Spinal cord (tissue), 10 donors: ENCODE measurements around the gene RAPGEF5. TPM values are rescaled to one million over a fixed set of nuclear protein-coding genes. Genes with fewer than 3 reads are reported as not detected.

Experiments
- DNase-seq, 6 donors: peaks; one replicate each; pipeline versions ENCODE4 v3.0.0 to v3.0.0-alpha.2; 2013 to 2015; ENCODE audit warnings: low spot score in 6 of 6, low read depth in 4 of 6
- H3K27ac ChIP-seq: one replicate; pipeline ENCODE4 v1.5.1; 2013; ENCODE audit warnings: low read depth, low read length, control low read depth
- H3K27me3 ChIP-seq: one replicate; pipeline ENCODE4 v1.6.1; 2013; ENCODE audit warnings: low read length; ENCODE audit not compliant: control insufficient read depth, insufficient read depth
- H3K36me3 ChIP-seq: one replicate; pipeline ENCODE4 v1.6.1; 2013; ENCODE audit warnings: low read length; ENCODE audit not compliant: control insufficient read depth, insufficient read depth
- H3K4me1 ChIP-seq: one replicate; pipeline ENCODE4 v1.6.1; 2013; ENCODE audit warnings: low read length; ENCODE audit not compliant: control insufficient read depth, insufficient read depth
- H3K4me3 ChIP-seq: one replicate; pipeline ENCODE4 v1.5.1; 2013; ENCODE audit warnings: low read depth, low read length, control low read depth
- H3K9me3 ChIP-seq: one replicate; pipeline ENCODE4 v1.6.1; 2013; ENCODE audit warnings: low read length; ENCODE audit not compliant: control insufficient read depth, insufficient read depth
- WGBS: methylation state at CpG from one replicate; pipeline ENCODE4 v1.1.5; 2013; ENCODE audit warnings: missing lambda C conversion rate; ENCODE audit not compliant: insufficient coverage; 5-methylcytosine and 5-hydroxymethylcytosine counted together
- polyA plus RNA-seq, 2 donors: library from polyadenylated mRNA; unstranded; fragments of 120-200 nt; gene quantifications; one replicate each; pipeline ENCODE4 v1.2.1, GENCODE V29; 2013; ENCODE audit not compliant: insufficient read length in 2 of 2
- total RNA-seq, 2 donors: library from RNA; depleted of rRNA in 1 of 2; stranded (reverse); fragments of 120-200 nt in 1 of 2; fragments of >200 nt in 1 of 2; gene quantifications; one replicate each; pipeline versions ENCODE4 v1.2.3 to v1.2.4, GENCODE V29; 2013 to 2014
- donor health status: healthy.

RAPGEF5 gene
- total and polyA plus RNA-seq, 4 donors, result 19.5 to 121 (median 48.8) TPM

GRCh38 chr7:22351878-22352277, 5.1 kb downstream of the RAPGEF5 start:
- H3K27me3 ChIP-seq, result peaks cover 6% of the 10 kb centered on the region
- H3K4me3 ChIP-seq, result no peak overlapping the region
- DNase-seq, result no peak
- peaks cover 5% of the 10 kb centered on the region for H3K9me3 ChIP-seq
- H3K36me3 ChIP-seq, result no peaks in the 10 kb centered on the region
- H3K4me1 ChIP-seq, result peaks cover 7% of the 10 kb centered on the region
- WGBS, result 49% methylated on average over 2 of the region's 2 CpGs
- H3K27ac ChIP-seq, result no peak overlapping the region

GRCh38 chr7:22351329-22351692, 5.6 kb downstream of the RAPGEF5 start:
- Histone ChIP-seq H3K27ac (no peak overlapping the region), H3K27me3 (peaks cover 5% of the 10 kb centered on the region), H3K4me3 (no peak overlapping the region), H3K4me1 (peaks cover 4% of the 10 kb centered on the region), H3K9me3 (peaks cover 5% of the 10 kb centered on the region), H3K36me3 (no peaks in the 10 kb centered on the region)
- no peak for DNase-seq
- WGBS, result 88% methylated on average over 1 of the region's 2 CpGs

DNA sequence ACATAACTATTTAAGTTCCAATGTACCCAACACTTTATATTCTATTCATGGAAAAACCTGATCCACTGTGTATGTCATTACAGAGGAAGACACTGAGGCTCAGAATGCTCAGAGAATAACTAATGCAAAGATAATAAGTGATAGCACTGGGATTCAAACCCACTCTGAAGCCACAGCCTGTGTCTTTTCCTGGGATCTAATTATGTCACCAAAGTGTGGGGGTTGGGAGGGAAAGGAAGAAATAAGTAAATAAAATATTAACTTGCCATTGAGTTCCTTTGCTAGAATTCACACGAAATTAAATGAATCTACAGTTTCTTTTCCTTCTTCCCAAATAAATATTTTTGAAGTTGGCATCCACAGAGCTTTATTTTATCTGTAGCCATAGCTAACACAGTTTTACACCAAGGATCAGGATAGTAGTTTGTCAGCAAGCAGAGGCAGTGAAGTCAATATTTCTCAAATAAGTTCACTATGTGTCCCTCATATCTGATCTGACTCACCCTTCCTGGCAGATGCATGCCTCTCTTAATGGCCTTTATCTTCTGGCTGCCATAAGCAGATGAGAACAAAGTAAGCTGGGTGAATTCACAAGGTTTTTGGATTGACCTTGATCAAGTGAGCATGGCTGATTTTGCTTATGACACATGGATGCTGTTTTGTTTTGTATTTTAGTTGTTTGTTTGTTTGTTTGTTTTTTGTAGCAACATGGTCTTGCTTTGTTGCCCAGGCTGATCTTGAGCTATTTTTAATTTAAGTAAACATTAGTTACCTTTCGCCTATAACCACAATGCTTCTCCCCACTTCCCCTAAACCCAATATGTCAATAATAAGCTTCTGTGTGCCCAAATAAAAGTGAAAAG, 6.3 kb downstream of the RAPGEF5 start:
- no peaks in the 10 kb centered on the region for H3K4me1 ChIP-seq
- H3K36me3 ChIP-seq, result no peaks in the 10 kb centered on the region
- H3K27me3 ChIP-seq, result no peaks in the 10 kb centered on the region
- no peak overlapping the region for H3K4me3 ChIP-seq
- H3K9me3 ChIP-seq, result peaks cover 5% of the 10 kb centered on the region
- WGBS, result no CpG with 5 or more reads among the region's 2 CpGs
- no peak overlapping the region for H3K27ac ChIP-seq
- no peak for DNase-seq

DNA sequence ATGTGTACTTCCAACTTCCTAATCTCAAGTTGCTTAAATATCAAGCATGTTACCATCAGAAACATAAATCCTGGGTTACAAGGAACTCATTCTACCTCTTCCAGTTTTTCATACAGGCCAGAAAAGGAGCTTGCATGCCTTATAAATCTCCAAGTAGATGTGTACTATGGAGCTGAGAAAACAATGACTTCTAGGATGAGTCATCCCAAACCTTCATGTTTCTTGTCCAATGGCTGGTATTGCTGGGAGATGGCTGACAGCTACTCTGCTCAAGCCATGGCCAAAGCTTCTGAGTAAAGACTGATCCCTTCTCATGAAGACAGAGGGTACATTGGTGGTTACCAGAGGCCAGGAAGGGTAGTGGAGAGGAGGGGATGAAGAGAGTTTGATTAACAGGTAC, 8.6 kb downstream of the RAPGEF5 start:
- Histone ChIP-seq H3K27me3 (no peaks in the 10 kb centered on the region), H3K27ac (no peak overlapping the region), H3K9me3 (peaks cover 3% of the 10 kb centered on the region), H3K36me3 (no peaks in the 10 kb centered on the region), H3K4me3 (no peak overlapping the region), H3K4me1 (no peaks in the 10 kb centered on the region)
- DNase-seq, result no peak

DNA sequence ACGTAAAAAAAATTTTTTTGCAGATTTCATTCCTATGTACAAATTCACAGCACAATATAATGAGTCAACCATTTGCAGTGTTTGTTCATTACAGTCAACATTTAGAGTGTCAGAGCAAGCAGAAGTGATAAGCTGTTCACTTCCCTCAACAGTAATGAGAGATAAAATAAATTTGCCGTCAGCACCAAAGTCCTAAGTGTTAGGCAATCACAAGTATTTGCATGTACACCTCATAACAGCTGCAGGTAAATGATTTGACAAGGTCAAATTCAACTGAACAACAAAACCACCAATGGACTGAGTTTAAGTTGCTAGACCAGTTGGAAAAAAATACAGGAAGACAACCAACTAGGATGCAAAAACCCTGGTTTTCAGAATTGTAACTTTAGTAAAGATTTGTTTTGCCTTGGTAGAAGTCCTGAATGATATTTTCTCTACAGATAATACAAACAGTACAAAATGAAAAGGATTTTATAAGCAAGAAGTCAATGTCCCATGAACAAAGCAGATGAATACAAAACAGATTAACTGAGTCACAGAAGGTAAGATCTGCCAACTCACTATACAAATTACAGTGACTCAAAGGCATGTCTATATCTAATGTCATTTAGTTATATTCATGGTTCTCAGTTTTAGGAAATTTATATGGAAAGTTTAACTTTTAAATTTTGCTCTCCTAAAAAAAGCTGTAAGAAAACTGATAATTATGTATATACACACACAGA, 10.4 kb downstream of the RAPGEF5 start:
- H3K4me1 ChIP-seq, result no peaks in the 10 kb centered on the region
- no peaks in the 10 kb centered on the region for H3K27me3 ChIP-seq
- no peak overlapping the region for H3K4me3 ChIP-seq
- no peak for DNase-seq
- H3K36me3 ChIP-seq, result no peaks in the 10 kb centered on the region
- WGBS, result 83% methylated on average over 1 of the region's 2 CpGs
- no peaks in the 10 kb centered on the region for H3K9me3 ChIP-seq
- no peak overlapping the region for H3K27ac ChIP-seq

DNA sequence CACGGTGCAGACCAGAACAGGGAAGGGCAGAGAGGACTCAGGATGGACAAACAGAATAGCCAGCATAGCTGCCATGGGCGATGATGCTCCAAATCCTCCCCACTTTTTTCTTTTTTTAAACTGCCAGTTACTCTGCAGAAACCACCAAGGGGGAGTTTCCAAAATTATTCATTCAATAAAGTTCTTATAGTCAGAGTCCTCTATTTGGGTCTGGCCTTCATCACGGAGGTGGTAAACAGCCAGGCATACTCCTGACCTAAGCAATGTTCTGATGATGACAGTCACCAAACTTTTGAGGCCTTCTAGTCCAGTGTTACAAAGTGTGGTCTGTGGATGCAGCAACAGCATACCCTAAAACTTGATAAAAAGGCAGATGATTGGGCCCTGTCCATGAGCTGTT, 12.3 kb downstream of the RAPGEF5 start:
- H3K9me3 ChIP-seq, result no peaks in the 10 kb centered on the region
- no peaks in the 10 kb centered on the region for H3K36me3 ChIP-seq
- no peak overlapping the region for H3K4me3 ChIP-seq
- H3K27ac ChIP-seq, result no peak overlapping the region
- 100% methylated on average over 1 of the region's 3 CpGs for WGBS
- H3K27me3 ChIP-seq, result no peaks in the 10 kb centered on the region
- no peak for DNase-seq
- H3K4me1 ChIP-seq, result no peaks in the 10 kb centered on the region

GRCh38 chr7:22343612-22344011, 13.3 kb downstream of the RAPGEF5 start:
- Histone ChIP-seq H3K27ac (no peak overlapping the region), H3K36me3 (no peaks in the 10 kb centered on the region), H3K4me1 (no peaks in the 10 kb centered on the region), H3K4me3 (no peak overlapping the region), H3K27me3 (no peaks in the 10 kb centered on the region), H3K9me3 (no peaks in the 10 kb centered on the region)
- DNase-seq, result no peak
- WGBS, result 81% methylated on average over 4 of the region's 7 CpGs

GRCh38 chr7:22343071-22343470, 13.9 kb downstream of the RAPGEF5 start:
- H3K27ac ChIP-seq, result no peak overlapping the region
- no peaks in the 10 kb centered on the region for H3K9me3 ChIP-seq
- no peak overlapping the region for H3K4me3 ChIP-seq
- 83% methylated on average over 1 of the region's 5 CpGs for WGBS
- no peaks in the 10 kb centered on the region for H3K4me1 ChIP-seq
- DNase-seq, result no peak
- H3K36me3 ChIP-seq, result no peaks in the 10 kb centered on the region
- no peaks in the 10 kb centered on the region for H3K27me3 ChIP-seq

GRCh38 chr7:22339725-22340390, 17.1 kb downstream of the RAPGEF5 start:
- no peak for DNase-seq
- WGBS, result 100% methylated on average over 1 of the region's 2 CpGs
- H3K27ac ChIP-seq, result no peak overlapping the region
- no peak overlapping the region for H3K4me3 ChIP-seq
- H3K4me1 ChIP-seq, result no peaks in the 10 kb centered on the region
- no peaks in the 10 kb centered on the region for H3K27me3 ChIP-seq
- no peaks in the 10 kb centered on the region for H3K9me3 ChIP-seq
- no peaks in the 10 kb centered on the region for H3K36me3 ChIP-seq
